ACC112 (cell line): ENCODE data around the gene MINDY4.

Experiments
- H2AFZ ChIP-seq: fragments of 200-600 bp; sonication (generic); one replicate; pipeline ENCODE4 v1.6.0; 2017; ENCODE audit warnings: antibody characterized with exemption, low read length; ENCODE audit not compliant: unreplicated experiment
- H3K27ac ChIP-seq: fragments of 200-600 bp; sonication (generic); 2 replicates; pipeline ENCODE4 v1.5.1; 2014; ENCODE audit warnings: low read depth, mild to moderate bottlenecking, antibody characterized with exemption, low read length, moderate library complexity
- H3K27me3 ChIP-seq: fragments of 200-600 bp; sonication (generic); 2 replicates; pipeline ENCODE4 v1.6.1; 2014; ENCODE audit warnings: mild to moderate bottlenecking, antibody characterized with exemption, low read length, moderate library complexity, mixed read lengths; ENCODE audit not compliant: insufficient read depth
- H3K36me3 ChIP-seq: fragments of 200-600 bp; sonication (generic); 2 replicates; pipeline ENCODE4 v1.6.1; 2016; ENCODE audit warnings: mild to moderate bottlenecking, antibody characterized with exemption, low read length, moderate library complexity, mixed read lengths; ENCODE audit not compliant: insufficient read depth
- H3K4me1 ChIP-seq: fragments of 200-600 bp; sonication (generic); one replicate; pipeline ENCODE4 v1.6.1; 2016; ENCODE audit warnings: low read length, mixed read lengths; ENCODE audit not compliant: insufficient read depth, unreplicated experiment, control insufficient read depth
- H3K4me3 ChIP-seq: fragments of 200-600 bp; sonication (generic); 2 replicates; pipeline ENCODE4 v1.5.1; 2014; ENCODE audit warnings: mild to moderate bottlenecking, low read depth, low read length
- H3K79me2 ChIP-seq: fragments of 200-600 bp; sonication (generic); one replicate; pipeline ENCODE4 v1.6.0; 2016; ENCODE audit warnings: low read length; ENCODE audit not compliant: control insufficient read depth, unreplicated experiment, insufficient read depth

Gene MINDY4

DNA sequence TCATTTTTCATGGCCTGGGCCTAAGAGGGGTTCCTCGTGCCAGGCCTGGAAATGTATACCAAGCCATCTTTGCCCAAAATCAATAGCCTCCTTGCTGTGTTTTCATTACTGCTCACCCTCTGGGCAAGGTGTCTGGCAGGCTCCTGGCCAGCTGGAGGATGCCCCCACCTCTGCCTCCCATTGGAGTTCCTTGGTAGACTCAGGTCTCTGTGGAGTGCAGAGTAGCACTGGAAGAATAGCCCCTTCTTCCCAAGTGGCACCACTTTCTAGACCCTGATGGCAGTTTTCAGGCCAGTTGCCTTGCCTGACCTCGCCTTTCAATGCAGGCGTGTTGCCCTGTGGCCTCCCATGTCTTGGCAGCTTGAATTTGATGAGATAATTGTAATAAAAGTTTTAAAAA is 84.7 kb downstream of the MINDY4 start:
- H2AFZ ChIP-seq = no peak overlapping the region
- no peaks in the 10 kb centered on the region for H3K79me2 ChIP-seq
- no peaks in the 10 kb centered on the region for H3K27me3 ChIP-seq
- no peaks in the 10 kb centered on the region for H3K36me3 ChIP-seq
- H3K4me3 ChIP-seq = no peak overlapping the region
- no peaks in the 10 kb centered on the region for H3K4me1 ChIP-seq
- H3K27ac ChIP-seq = no peak overlapping the region

DNA sequence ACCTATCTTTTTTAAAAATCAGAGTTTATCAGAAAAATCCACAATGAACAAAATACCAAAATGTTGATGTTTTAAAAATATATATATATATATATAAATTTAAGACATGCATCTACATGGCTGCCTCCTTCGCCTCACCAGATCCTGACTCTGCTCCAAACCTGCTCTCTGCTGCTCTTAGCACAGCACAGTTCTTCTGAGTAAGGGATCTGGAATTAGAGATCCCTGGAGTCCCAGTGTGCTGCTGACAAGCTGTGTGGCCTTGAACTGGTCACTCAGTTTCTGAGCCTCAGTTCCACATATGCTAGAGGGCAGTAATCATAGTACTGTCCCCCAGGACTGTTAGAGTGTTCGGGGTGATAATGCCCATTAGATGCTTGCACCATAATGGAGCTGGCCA is 87.4 kb downstream of the MINDY4 start:
- no peak overlapping the region for H3K4me3 ChIP-seq
- H3K27ac ChIP-seq = no peak overlapping the region
- no peaks in the 10 kb centered on the region for H3K79me2 ChIP-seq
- no peaks in the 10 kb centered on the region for H3K36me3 ChIP-seq
- peaks cover 6% of the 10 kb centered on the region for H3K4me1 ChIP-seq
- H2AFZ ChIP-seq = no peak overlapping the region
- no peaks in the 10 kb centered on the region for H3K27me3 ChIP-seq

DNA sequence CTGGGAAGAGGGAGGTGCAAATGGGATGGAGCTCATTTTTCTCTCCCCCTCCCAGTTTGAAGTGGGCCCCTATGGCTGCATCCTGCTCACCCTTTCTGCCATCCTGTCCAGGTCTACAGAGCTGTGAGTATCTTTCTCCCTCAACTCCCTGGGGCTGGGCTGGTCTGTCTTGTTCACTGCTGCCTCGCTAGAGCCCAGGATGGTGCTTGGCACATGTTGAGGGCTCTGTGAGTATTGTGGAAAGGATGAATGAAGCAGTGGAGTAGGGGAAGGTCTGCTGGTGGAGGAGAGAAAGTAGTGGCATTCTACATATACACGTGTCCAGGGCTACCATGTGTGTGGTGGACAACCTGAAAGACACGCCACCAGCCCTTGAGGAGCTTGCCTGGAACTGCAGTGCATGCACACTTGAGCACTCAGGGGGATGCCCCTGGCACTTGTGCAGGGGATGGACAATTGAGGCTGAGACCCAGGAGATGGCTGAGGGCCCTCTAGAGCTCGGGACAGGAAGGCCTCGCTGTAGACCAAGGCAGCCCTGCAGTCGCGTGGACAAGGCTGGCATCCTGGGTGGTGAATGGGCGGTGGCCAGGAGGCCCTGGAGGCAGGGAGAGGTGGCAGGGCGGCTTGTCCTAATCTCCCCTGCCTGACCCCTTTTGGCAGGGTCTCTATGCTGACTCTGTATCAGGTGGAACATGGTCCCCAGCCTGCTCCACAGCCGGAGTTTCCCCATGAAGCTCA is 88.2 kb downstream of the MINDY4 start:
- H3K79me2 ChIP-seq = no peaks in the 10 kb centered on the region
- H3K36me3 ChIP-seq = no peaks in the 10 kb centered on the region
- no peak overlapping the region for H3K27ac ChIP-seq
- H3K4me3 ChIP-seq = no peak overlapping the region
- no peaks in the 10 kb centered on the region for H3K27me3 ChIP-seq
- H2AFZ ChIP-seq = no peak overlapping the region
- peaks cover 11% of the 10 kb centered on the region for H3K4me1 ChIP-seq

DNA sequence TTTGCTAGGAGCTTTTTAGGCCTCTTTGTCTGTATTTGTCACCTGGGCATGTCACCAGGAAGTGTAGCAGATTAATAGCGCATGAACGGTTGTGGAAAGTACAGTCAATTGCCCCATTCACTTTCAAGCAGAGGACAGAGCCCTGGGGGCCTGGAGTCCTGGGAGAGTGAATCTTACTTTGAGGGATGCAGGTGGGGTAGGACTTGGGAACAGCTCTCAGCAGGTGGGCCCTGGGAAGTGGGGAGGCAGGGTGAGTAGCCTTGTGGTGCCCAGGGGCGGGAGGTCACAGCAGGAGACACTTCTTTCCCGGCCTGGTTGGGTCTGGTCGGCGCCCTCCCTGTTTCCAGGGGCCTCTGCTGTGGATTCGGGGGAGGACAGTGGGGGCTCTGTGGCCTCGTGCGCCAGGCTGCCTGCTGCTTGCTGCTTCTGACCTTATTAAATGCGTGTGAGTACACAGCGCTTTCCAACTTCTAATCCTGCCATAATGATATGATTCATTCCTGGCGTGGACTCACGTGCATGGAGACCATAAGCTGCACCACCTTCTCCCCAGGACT is 88.8 kb downstream of the MINDY4 start:
- H3K27me3 ChIP-seq = no peaks in the 10 kb centered on the region
- H3K4me1 ChIP-seq = peaks cover 11% of the 10 kb centered on the region
- H3K79me2 ChIP-seq = no peaks in the 10 kb centered on the region
- no peaks in the 10 kb centered on the region for H3K36me3 ChIP-seq
- H2AFZ ChIP-seq = no peak overlapping the region
- no peak overlapping the region for H3K4me3 ChIP-seq
- H3K27ac ChIP-seq = no peak overlapping the region

DNA sequence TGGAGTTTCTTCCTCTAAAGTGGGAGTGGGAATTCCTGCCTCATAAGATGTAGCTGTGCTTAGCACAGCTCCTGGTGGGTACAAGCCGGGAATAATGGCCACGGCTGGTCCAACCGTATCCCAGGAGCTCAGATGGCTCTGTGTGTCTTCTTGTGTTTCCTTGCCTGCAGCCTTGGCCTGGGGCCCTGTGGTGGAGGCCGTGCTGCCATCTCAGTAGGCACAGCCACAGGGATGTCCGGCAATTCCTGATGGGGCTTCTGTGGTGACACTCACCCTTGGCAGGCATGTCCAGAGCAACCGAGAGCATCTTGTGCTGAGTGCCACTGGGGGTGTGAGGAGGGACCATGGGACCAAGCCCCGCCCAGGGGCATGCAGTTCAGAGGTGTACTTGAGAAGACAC is 90.4 kb downstream of the MINDY4 start:
- Histone ChIP-seq H3K4me1 (peaks cover 11% of the 10 kb centered on the region), H3K27ac (no peak overlapping the region), H3K79me2 (no peaks in the 10 kb centered on the region)

DNA sequence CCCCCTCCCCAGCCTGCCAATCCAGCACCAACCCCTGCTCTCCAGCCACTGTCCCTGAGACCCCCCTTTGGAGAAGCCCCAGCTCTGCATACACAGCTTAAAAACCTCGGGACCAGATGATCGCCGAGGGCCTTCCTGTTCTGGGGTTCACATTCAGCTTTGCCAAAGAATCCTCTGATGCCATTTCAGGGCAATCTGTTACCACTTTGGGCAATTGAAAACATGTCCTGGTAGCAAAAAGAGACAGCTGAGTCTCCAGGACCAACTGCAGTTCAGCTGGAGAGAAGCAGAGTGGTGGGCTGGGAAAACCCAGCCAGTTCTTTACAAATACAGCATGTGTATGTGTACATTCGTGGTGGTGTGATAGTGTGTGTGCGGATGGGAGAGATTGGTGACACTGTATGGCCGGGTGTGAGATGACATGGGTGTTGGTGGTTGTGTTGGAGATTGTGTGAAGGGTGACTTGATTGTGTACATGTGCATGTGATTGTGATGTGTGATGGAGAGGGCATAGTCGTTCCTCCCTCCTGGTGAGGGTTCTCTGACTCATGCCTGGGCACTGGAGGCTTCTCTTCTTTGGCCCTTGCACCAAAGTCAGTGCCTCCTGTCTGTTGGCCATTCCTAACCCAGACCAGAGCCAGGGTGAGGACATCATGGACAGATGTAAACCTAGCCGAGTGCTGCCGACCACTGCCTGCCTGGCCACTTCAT is 91.9 kb downstream of the MINDY4 start:
- H3K36me3 ChIP-seq = no peaks in the 10 kb centered on the region

More for the DNA sequence above, 90.4 kb downstream of the MINDY4 start:
- Histone ChIP-seq H3K36me3 (no peaks in the 10 kb centered on the region), H2AFZ (no peak overlapping the region), H3K4me3 (no peak overlapping the region), H3K27me3 (no peaks in the 10 kb centered on the region)

DNA sequence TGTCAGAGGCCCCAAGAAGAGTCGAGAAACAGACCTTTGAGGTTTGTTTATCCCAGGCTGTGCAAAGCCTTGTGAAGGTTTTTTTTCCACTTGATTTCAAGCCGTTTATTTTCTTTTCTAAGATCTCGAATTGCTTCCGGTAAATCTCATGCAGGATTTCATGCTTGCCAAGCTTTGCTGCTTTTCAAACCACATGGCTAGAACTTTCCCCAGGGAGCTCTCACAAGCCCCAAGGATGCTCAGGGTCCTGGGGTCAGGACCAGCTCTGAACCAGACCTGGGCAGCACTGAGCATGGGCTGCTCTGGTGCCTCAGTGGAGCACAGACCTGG is 92.5 kb downstream of the MINDY4 start:
- H3K27ac ChIP-seq = no peak overlapping the region
- H3K4me3 ChIP-seq = no peak overlapping the region
- H3K36me3 ChIP-seq = no peaks in the 10 kb centered on the region
- H3K4me1 ChIP-seq = peaks cover 11% of the 10 kb centered on the region
- no peaks in the 10 kb centered on the region for H3K79me2 ChIP-seq
- no peaks in the 10 kb centered on the region for H3K27me3 ChIP-seq
- no peak overlapping the region for H2AFZ ChIP-seq

More for the DNA sequence above, 91.9 kb downstream of the MINDY4 start:
- H3K4me3 ChIP-seq = no peak overlapping the region
- H3K27me3 ChIP-seq = no peaks in the 10 kb centered on the region
- no peak overlapping the region for H2AFZ ChIP-seq
- H3K79me2 ChIP-seq = no peaks in the 10 kb centered on the region
- no peak overlapping the region for H3K27ac ChIP-seq
- peaks cover 11% of the 10 kb centered on the region for H3K4me1 ChIP-seq

DNA sequence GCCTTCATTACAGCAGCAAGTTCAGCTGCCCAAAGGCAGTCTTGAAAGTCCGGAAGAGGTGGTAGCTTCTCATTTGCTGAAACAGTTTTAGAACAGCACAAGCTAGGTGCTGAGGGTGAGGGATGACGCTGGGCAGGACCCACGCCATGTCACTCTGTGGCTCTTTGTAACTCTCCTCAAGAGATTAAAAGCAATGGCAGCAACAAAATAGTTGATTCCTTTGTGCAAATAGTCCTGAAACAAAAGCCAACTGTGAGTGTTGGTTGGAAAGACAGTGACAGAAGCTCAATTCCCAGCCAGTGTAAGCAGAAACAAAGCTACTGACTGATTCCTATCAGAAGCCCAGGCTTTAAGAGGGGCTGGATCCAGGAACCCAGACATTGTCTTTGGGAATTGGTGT is 92.9 kb downstream of the MINDY4 start:
- Histone ChIP-seq H3K79me2 (no peaks in the 10 kb centered on the region), H2AFZ (no peak overlapping the region), H3K27me3 (no peaks in the 10 kb centered on the region), H3K4me3 (no peak overlapping the region), H3K4me1 (peaks cover 11% of the 10 kb centered on the region), H3K27ac (no peak overlapping the region), H3K36me3 (no peaks in the 10 kb centered on the region)

DNA sequence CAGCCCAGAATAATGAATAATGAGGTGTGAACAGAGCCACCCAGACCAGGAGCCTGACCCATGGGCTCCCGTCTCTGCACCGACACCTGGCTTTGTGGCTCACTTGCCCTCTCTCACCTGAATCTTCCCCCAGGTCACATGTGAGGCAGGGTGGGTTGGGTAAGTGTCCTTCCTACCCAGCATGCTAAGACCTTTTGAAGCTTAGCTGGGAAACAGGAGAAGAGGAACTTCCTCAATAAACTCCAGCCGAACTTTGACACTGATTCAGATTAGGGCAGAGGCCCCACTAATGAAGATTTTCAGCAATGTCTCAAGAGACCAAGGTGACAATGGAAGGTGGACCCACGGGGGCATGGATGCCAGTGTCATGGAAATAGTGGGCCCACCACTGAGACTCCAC is 93.9 kb downstream of the MINDY4 start:
- Histone ChIP-seq H2AFZ (no peak overlapping the region), H3K79me2 (no peaks in the 10 kb centered on the region), H3K36me3 (no peaks in the 10 kb centered on the region), H3K4me3 (no peak overlapping the region), H3K27ac (no peak overlapping the region), H3K27me3 (no peaks in the 10 kb centered on the region), H3K4me1 (peaks cover 11% of the 10 kb centered on the region)

DNA sequence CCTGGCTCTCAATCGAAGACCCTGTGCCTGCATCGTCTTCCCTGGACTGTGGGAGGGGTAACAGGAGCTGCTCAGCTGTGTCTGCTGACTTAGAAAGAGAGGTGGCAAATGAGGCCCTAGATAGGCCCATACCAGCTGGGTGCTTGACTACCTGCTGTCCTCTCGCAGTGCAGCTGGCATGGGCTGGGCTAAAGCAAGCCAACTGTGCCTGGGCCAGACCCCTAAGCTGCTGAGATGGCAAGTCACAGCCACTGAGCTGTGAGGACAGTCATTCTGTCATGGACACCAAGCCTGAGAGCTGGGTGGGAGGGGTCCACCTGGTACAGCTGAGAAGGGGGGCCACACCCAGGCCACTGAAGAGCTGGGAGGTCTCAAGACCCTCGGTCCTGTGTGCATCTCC is 94.6 kb downstream of the MINDY4 start:
- Histone ChIP-seq H3K27me3 (no peaks in the 10 kb centered on the region), H3K27ac (no peak overlapping the region), H3K4me1 (peaks cover 11% of the 10 kb centered on the region), H3K4me3 (no peak overlapping the region), H2AFZ (no peak overlapping the region), H3K79me2 (no peaks in the 10 kb centered on the region), H3K36me3 (no peaks in the 10 kb centered on the region)

DNA sequence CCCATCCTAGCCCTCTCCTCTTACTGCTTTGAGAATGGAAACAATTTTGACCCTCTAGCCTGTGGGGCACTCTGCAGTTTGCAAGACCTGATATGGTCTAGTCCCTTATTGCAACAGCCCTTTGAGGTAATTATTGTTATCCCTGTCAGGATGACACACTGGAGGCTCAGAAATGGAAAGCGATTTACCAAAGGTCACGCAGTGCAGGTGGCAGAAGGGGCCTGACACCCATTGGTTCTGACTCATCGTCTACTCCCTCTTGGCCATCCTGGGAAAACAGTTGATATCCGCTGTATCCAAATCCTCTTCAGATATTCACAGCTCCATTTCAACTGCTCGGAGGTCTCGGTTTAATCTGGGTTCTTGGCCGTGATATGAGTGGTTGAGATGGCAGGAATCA is 95.7 kb downstream of the MINDY4 start:
- Histone ChIP-seq H3K4me1 (peaks cover 11% of the 10 kb centered on the region), H3K36me3 (no peaks in the 10 kb centered on the region), H3K27me3 (no peaks in the 10 kb centered on the region), H3K4me3 (no peak overlapping the region), H2AFZ (no peak overlapping the region), H3K79me2 (no peaks in the 10 kb centered on the region), H3K27ac (no peak overlapping the region)
